Activated CD4-positive, alpha-beta T cell treated with anti-CD3 and anti-CD28 coated beads for 36 hours (primary cell): Measurements from ENCODE around the gene CFAP90. TPM values are rescaled to one million over a fixed set of nuclear protein-coding genes. Genes with fewer than 3 reads are reported as not detected.

Source experiments
- ATAC-seq: fragments of 200-7000 bp; cut with Tn5 transposase; one replicate; pipeline ENCODE4 v1.10.0; 2021; ENCODE audit warnings: mild to moderate bottlenecking, moderate library complexity
- CTCF ChIA-PET: fragments of 350-600 bp; sonication (Branson Sonifier 250); formaldehyde crosslinking; loops from one replicate; lab custom pipeline; 2021; ENCODE audit warnings: antibody characterized with exemption; lab: Charles Lee
- POLR2A ChIA-PET: fragments of 350-600 bp; sonication (Branson Sonifier 250); formaldehyde crosslinking; loops from one replicate; lab custom pipeline; 2021; ENCODE audit warnings: antibody characterized with exemption, inconsistent platforms; lab: Charles Lee
- DNase-seq: peaks from one replicate; pipeline ENCODE4 v3.0.0-alpha.2; 2020
- H3K27ac Mint-ChIP-seq: one replicate; pipeline ENCODE4 v1.8.0; 2021; ENCODE audit warnings: mixed read lengths
- H3K27me3 Mint-ChIP-seq: one replicate; pipeline ENCODE4 v1.8.0; 2021; ENCODE audit warnings: mixed read lengths
- H3K36me3 Mint-ChIP-seq: one replicate; pipeline ENCODE4 v1.8.0; 2021; ENCODE audit warnings: low read depth, mixed read lengths
- H3K4me1 Mint-ChIP-seq: one replicate; pipeline ENCODE4 v1.8.0; 2021; ENCODE audit warnings: mixed read lengths
- H3K4me3 Mint-ChIP-seq: one replicate; pipeline ENCODE4 v1.8.0; 2021; ENCODE audit warnings: mild to moderate bottlenecking, moderate library complexity, mixed read lengths
- H3K9me3 Mint-ChIP-seq: one replicate; pipeline ENCODE4 v1.8.0; 2021; ENCODE audit warnings: low read depth, mixed read lengths
- intact Hi-C, 2 experiments: fragments of 100-400 bp; cut with DNase I in 1 of 2; cut with micrococcal nuclease in 1 of 2; formaldehyde crosslinking; loops; one replicate each; pipeline versions ENCODE4 v1.14.2 to v1.15.1; 2022 to 2024; cut with DNase I, micrococcal nuclease
- total RNA-seq, 2 experiments: library from RNA; stranded (reverse); gene quantifications; one replicate each; pipeline ENCODE4 v1.2.3, GENCODE V29; 2021

CFAP90 gene
- total RNA-seq, 2 experiments from 2014 or later, result not detected

DNA sequence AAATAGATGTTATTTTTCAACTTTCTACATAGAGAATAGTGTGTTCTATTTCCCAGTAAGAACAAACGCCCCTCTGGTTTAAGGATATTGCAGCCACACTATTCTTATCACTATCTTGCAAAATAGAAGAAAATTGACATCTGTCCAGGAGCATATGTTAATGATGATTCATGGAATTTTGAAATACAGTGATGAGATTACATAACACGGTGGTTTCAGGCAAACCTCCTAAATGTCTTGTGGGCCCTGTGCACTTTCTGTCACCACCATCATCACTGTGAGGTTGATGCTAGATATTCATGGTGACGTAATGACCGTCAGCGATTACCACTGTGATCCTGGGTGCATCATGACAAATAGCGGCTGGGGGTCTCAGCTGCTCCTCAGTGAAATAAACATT lies 48.1 kb downstream of the CFAP90 start:
- intact Hi-C loops, result no loop called here
- Mint-ChIP-seq H3K27me3 (peaks cover 8% of the 10 kb centered on the region), H3K4me1 (no peaks in the 10 kb centered on the region), H3K9me3 (no peaks in the 10 kb centered on the region), H3K4me3 (no peak overlapping the region), H3K27ac (no peak overlapping the region), H3K36me3 (no peaks in the 10 kb centered on the region)
- DNase-seq (no peak), ATAC-seq (no peak)
- POLR2A ChIA-PET, result no interaction called here
- CTCF ChIA-PET, result no interaction called here

DNA sequence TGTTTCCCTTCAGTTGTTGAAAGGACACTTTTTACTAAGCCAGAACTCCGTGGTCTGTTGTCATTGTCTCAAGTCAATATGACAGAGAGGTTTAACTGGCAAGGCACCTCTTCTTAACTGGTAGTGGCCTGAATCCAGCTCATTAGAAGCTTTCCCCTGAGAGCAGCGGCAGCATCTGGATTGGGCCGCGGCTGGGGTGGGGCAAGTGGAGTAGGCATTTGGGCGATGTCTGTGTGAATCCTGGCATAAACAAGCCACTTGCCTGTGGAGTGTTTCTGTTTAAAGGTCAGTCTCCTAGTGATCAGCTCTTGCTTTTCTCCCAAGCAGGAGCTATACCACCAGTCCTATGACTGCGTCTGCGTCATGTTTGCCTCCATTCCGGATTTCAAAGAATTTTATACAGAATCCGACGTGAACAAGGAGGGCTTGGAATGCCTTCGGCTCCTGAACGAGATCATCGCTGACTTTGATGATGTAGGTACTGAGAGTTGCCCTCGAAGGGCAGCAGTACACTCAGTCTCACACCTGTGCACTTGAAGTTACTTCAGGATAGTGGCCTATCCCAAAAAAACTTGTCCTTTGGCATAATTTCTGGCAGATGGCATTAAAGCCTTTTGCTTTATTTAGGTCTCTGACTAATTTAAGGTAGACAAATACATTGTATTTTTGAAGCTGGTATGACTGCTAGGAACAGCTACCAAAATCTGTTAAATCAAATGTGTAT lies 48.9 kb downstream of the CFAP90 start:
- DNase-seq (no peak), ATAC-seq (no peak)
- no peaks in the 10 kb centered on the region for H3K4me1 Mint-ChIP-seq
- CTCF ChIA-PET, result no interaction called here
- peaks cover 13% of the 10 kb centered on the region for H3K27me3 Mint-ChIP-seq
- no peaks in the 10 kb centered on the region for H3K9me3 Mint-ChIP-seq
- no peak overlapping the region for H3K4me3 Mint-ChIP-seq
- H3K27ac Mint-ChIP-seq, result no peak overlapping the region
- no peaks in the 10 kb centered on the region for H3K36me3 Mint-ChIP-seq
- intact Hi-C loops, result no loop called here
- POLR2A ChIA-PET, result no interaction called here

DNA sequence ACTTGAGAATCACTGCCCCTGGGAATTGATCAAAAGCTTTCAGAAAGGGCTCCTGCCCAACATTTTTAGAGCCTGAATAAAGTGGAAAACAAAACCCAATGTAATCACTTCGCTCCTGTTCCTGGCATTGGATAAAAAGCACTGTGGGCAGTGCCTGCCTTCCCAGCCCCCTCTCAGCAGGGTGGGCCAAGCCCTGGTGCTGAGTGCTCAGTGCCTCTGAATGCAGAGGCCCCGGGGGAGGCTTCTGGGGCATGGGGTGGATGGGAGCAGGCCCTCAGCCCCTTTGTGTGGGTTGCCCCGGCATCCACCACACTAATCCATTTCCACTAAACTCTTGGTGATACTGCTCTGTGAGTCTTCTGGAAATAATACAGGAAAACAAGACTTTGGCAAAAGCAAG lies 55.6 kb downstream of the CFAP90 start:
- intact Hi-C loops, result no loop called here
- CTCF ChIA-PET, result no interaction called here
- Mint-ChIP-seq H3K36me3 (no peaks in the 10 kb centered on the region), H3K27me3 (peaks cover 11% of the 10 kb centered on the region), H3K4me3 (no peak overlapping the region), H3K9me3 (no peaks in the 10 kb centered on the region), H3K27ac (no peak overlapping the region), H3K4me1 (no peaks in the 10 kb centered on the region)
- POLR2A ChIA-PET, result no interaction called here
- no peak for DNase-seq
- ATAC-seq, result no peak

DNA sequence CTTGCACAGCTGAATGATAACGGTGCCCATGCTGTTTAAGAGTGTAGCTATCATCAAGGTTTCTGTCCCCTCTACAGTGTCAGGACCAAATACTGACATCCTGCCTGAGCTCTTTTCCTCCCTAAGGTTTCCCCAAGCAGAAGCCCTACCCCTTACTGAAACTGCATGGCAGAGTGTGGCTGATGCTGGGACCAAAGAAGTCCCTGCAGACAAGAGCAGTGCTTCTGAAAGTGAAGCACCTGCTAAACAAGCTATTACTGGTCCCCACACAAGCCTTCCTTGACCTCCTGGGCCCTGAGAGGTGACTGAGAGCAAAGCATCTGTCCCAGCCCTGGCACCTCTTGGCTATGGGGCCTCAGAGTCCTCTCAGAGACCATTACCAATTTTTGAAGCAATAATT lies 56.1 kb downstream of the CFAP90 start:
- Mint-ChIP-seq H3K4me1 (no peaks in the 10 kb centered on the region), H3K27ac (no peak overlapping the region), H3K4me3 (no peak overlapping the region), H3K27me3 (peaks cover 14% of the 10 kb centered on the region), H3K36me3 (no peaks in the 10 kb centered on the region), H3K9me3 (no peaks in the 10 kb centered on the region)
- ATAC-seq, result no peak
- intact Hi-C loops, result no loop called here
- DNase-seq, result no peak
- CTCF ChIA-PET, result no interaction called here
- POLR2A ChIA-PET, result no interaction called here

DNA sequence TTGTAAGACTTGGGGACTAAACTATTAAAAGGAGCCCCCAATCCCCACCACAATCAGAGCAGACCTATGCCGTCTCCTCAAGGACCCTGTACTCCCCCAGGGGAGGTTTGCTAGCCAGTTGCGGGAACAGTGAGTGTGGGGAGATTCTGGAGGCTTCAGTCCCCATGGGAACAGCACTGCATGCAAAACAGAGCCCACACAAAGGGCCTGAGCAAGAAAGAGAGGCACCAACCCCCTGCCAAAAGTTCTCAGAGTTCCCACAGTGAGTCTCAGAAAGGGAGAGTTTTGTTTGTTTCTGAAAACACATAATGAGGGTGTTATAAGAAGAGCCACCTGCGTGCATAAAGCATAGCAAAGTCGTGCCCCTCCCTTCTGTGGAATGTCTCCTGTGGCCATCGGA lies 56.6 kb downstream of the CFAP90 start:
- Mint-ChIP-seq H3K36me3 (no peaks in the 10 kb centered on the region), H3K27me3 (peaks cover 14% of the 10 kb centered on the region), H3K27ac (no peak overlapping the region), H3K9me3 (no peaks in the 10 kb centered on the region), H3K4me1 (no peaks in the 10 kb centered on the region), H3K4me3 (no peak overlapping the region)
- intact Hi-C loops, result no loop called here
- POLR2A ChIA-PET, result no interaction called here
- DNase-seq (no peak), ATAC-seq (no peak)
- CTCF ChIA-PET, result no interaction called here

DNA sequence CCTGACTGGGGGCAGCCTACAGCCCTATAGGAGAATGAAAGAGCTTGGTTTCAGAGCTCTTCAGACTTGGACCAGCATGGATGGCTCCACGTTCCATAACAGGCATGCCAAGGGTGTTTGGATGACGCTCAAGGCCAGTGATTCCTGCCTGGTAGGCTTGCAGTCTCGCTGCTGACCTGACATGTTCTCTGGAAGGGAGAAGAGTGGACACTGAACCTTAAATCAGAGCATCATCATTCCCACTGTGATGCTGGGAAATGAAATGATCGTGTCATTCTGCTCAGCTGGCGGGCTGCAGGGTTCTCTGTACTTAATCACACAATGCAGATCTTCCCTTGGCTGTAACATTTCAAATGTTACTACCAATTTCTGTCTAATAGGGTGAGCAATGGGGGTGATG lies 57.0 kb downstream of the CFAP90 start:
- Mint-ChIP-seq H3K4me1 (no peaks in the 10 kb centered on the region), H3K9me3 (no peaks in the 10 kb centered on the region)
- intact Hi-C loops, result no loop called here

DNA sequence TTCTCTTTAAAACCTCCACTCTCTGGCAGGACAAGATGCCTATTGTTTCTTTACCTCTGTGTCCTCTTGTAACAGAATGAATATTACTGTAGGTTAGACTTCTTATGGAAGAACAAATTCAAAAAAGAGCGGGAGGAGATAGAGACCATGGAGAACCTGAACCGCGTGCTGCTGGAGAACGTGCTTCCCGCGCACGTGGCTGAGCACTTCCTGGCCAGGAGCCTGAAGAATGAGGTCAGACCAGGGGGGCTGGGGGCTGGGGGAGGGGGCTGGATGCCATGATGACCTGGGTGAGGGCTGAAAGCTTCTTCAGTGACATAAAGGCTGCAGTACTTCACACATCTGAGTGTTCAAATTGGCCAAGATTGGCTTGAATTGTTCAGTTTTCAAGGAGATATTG lies 61.4 kb downstream of the CFAP90 start:
- CTCF ChIA-PET, result no interaction called here
- Mint-ChIP-seq H3K36me3 (no peaks in the 10 kb centered on the region), H3K27me3 (peaks cover 21% of the 10 kb centered on the region), H3K9me3 (no peaks in the 10 kb centered on the region), H3K27ac (no peak overlapping the region), H3K4me1 (no peaks in the 10 kb centered on the region), H3K4me3 (no peak overlapping the region)
- ATAC-seq (no peak), DNase-seq (no peak)
- intact Hi-C loops, result no loop called here
- POLR2A ChIA-PET, result no interaction called here

More for the DNA sequence above, 57.0 kb downstream of the CFAP90 start:
- DNase-seq (no peak), ATAC-seq (no peak)
- no peaks in the 10 kb centered on the region for H3K36me3 Mint-ChIP-seq
- H3K27me3 Mint-ChIP-seq, result peaks cover 12% of the 10 kb centered on the region
- no peak overlapping the region for H3K4me3 Mint-ChIP-seq
- ChIA-PET CTCF (no interaction called here), POLR2A (no interaction called here)
- H3K27ac Mint-ChIP-seq, result no peak overlapping the region

DNA sequence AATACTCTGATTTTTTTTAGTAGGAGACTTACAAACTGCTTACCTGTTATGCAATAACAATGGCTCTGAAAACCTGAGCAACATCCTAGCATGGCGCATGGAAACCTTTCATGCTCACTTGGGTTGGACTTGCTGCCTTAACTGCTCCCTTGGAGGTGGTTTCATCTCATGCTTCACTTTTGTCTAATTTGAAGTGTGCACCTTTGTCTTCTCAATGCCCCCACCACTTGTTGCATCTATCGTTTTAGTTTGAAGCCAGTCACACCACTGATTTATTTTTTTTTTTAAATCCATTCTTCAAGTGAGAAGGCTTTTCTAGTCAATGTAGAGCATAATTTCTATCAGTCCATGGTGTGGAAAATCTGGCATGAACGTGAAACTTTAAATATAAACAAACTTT lies 63.2 kb downstream of the CFAP90 start:
- Mint-ChIP-seq H3K27ac (no peak overlapping the region), H3K9me3 (no peaks in the 10 kb centered on the region), H3K27me3 (peaks cover 25% of the 10 kb centered on the region), H3K4me3 (no peak overlapping the region), H3K4me1 (no peaks in the 10 kb centered on the region), H3K36me3 (no peaks in the 10 kb centered on the region)
- intact Hi-C loops, result no loop called here
- no peak for ATAC-seq
- ChIA-PET POLR2A (no interaction called here), CTCF (no interaction called here)
- no peak for DNase-seq

DNA sequence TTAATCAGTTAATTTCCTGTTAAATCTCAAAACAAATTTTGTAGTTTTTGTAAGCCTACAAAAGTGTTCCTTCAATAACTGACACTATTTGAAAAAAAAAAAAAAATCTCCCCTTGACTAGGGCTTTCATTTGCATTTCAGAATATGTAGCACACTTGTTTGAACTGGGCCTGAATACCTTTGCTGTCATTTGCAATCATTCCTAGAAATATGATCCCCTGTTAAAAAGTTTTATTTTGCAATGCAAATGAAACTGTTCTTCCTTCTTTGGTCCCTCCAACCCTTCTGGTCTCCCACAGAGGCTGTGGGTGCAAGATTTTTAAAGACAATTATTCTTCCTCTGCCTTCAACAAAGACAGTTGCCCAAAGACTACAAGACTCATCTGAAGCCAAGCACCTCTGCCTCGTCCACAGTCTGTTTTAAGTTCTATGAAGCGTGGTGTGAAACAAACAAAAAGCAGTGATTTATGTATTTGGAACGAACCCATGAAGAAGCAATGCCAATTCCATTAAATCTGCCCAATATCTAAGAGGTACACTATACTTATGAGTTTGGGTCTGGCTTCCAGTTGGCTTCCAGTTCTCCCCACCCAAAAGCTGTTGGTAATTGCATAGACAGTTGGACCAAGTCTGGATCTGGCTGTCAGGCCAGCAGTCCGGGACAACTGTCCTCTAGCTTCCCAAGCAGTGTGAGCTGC lies 66.1 kb downstream of the CFAP90 start:
- DNase-seq (no peak), ATAC-seq (no peak)
- H3K9me3 Mint-ChIP-seq, result no peaks in the 10 kb centered on the region
- no peak overlapping the region for H3K4me3 Mint-ChIP-seq
- H3K27ac Mint-ChIP-seq, result no peak overlapping the region
- H3K4me1 Mint-ChIP-seq, result peaks cover under 1% of the 10 kb centered on the region
- CTCF ChIA-PET, result no interaction called here
- no peaks in the 10 kb centered on the region for H3K36me3 Mint-ChIP-seq
- peaks cover 43% of the 10 kb centered on the region for H3K27me3 Mint-ChIP-seq
- intact Hi-C loops, result no loop called here
- POLR2A ChIA-PET, result no interaction called here

DNA sequence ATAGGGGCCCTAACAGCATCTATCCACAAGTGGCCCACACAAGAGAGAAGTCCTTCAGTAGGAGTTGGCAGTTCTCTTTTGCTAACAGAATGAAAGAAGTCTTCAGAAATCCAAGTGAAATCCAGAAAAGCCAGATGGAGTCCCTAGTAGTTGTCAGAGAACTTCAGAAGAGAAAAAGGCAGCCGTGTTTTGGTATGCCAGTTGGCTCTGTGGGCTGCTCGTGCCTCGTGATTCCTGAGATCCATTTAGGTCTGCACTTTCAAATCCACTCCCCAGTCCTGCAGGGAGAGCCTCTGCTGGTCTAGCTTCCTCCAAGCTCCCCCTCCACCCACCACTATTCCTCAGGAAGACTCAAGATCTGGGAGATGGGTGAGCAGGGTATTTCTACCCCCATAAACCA lies 69.0 kb downstream of the CFAP90 start:
- Mint-ChIP-seq H3K27me3 (peaks cover 57% of the 10 kb centered on the region), H3K36me3 (no peaks in the 10 kb centered on the region), H3K4me1 (peaks cover 11% of the 10 kb centered on the region), H3K4me3 (no peak overlapping the region), H3K27ac (no peak overlapping the region), H3K9me3 (no peaks in the 10 kb centered on the region)
- ATAC-seq, result no peak
- ChIA-PET POLR2A (no interaction called here), CTCF (interaction anchor here (0.6 kb wide), 1 partner anchor 36 kb away, joined by 3 read pairs; no protein-coding TSS in a partner anchor)
- intact Hi-C loops, result no loop called here
- no peak for DNase-seq
